ENCODE results near the gene NCF4. TPM values are rescaled to one million over a fixed set of nuclear protein-coding genes. Genes with fewer than 3 reads are reported as not detected.

NCF4 gene
- total RNA-seq, 6 experiments from 2014 or later: not detected

DNA sequence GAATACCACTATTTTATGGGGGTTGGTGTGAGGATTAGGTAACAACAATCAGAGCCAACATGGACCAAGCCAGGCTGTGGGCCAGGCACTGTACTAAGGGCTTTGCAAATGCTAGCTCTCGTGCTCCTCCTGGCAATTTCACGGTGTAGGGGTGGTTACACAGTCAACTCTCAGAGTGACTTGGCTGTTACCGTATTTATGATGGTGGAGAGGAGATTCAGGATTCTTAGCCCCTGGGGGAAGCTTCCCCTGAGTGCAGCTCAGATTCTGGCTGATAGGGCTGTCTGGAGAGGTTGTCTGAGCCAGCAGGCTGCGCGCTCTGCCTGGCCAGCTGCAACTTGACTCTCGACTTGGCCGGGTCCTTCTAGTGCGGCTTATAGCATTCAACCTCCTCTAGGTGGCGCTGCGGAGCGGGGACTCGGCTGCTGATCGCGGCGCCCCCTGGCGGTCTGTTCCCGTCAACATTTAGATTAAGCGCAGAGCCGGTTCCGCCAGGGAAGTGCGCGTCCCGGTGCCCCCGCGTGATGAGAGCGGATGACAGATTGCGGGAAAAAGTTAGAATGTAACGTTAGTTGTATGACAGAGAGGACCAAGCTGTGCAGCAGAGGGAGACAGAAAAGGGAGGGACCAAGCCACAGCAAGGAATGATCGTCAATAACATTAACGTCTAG is 4.5 kb upstream of the NCF4 start:
- Mint-ChIP-seq H3K9me3 (no peaks in the 10 kb centered on the region), H3K27ac (no peak overlapping the region), H3K36me3 (ENCODE audit: low read depth) (no peaks in the 10 kb centered on the region), H3K4me3 (peak overlapping the region; percentile 35; the same call in 1 of the 2 replicates), H3K27me3 (ENCODE audit: insufficient read depth) (peaks cover 13% of the 10 kb centered on the region), H3K4me1 (ENCODE audit: low read depth) (peaks cover 8% of the 10 kb centered on the region)
- DNase-seq: peak; percentile 74
- peak; percentile 100 for TF ChIP-seq CTCF (IDR thresholded peaks at IDR 0.05)

DNA sequence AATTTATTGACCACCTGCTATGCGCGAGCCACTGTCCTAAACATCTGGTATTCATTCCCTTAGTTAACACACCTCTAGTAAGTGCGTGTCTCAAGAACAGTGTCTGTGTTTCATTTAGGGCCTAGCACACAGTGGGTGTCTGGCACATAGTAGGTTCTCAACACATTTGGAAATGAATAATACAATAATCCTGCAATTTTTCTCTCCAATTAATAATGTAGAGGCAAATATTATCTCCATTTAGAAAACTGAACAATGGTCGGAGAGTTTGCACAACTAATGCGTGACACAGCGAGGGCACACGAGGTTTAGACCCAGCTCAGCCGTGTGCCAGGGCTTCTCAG is 4.0 kb upstream of the NCF4 start:
- DNase-seq: no peak
- TF ChIP-seq CTCF (IDR thresholded peaks at IDR 0.05): no peak
- Mint-ChIP-seq H3K4me3 (no peak overlapping the region; the same call in 1 of the 2 replicates), H3K27me3 (ENCODE audit: insufficient read depth) (peaks cover 13% of the 10 kb centered on the region), H3K4me1 (ENCODE audit: low read depth) (peaks cover 8% of the 10 kb centered on the region), H3K27ac (no peak overlapping the region), H3K9me3 (no peaks in the 10 kb centered on the region), H3K36me3 (ENCODE audit: low read depth) (no peaks in the 10 kb centered on the region)

DNA sequence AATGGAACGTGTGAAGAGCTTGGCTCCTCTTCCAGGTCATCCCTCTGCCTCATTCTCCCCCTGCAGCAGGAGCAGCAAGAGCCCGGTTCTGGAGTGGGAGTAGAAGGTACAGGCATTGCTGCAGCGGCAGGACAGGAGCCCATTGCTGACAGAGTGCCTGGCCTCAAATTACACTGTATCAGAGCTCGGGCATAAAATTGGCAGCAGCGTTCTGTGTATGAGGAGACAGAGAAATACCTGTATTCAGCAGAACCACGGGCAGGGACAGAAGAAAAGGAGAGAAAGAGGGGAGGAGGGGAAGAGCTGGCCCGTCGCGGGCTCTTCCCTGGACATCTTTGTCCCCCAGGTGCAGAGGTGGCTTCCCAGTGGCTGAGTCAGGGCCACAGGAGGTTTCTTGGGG is 2.6 kb upstream of the NCF4 start:
- Mint-ChIP-seq H3K4me3 (no peak overlapping the region), H3K27ac (no peak overlapping the region), H3K9me3 (no peaks in the 10 kb centered on the region), H3K27me3 (ENCODE audit: insufficient read depth) (peaks cover 16% of the 10 kb centered on the region), H3K36me3 (ENCODE audit: low read depth) (no peaks in the 10 kb centered on the region), H3K4me1 (ENCODE audit: low read depth) (peaks cover 8% of the 10 kb centered on the region)
- no peak for TF ChIP-seq CTCF (IDR thresholded peaks at IDR 0.05)
- DNase-seq: no peak

- TF ChIP-seq CTCF (IDR thresholded peaks at IDR 0.05): no peak
- H3K27ac Mint-ChIP-seq: no peak overlapping the region
- no peak for DNase-seq
- peaks cover 19% of the 10 kb centered on the region for H3K27me3 Mint-ChIP-seq (ENCODE audit: insufficient read depth)
- H3K36me3 Mint-ChIP-seq (ENCODE audit: low read depth): no peaks in the 10 kb centered on the region
- no peaks in the 10 kb centered on the region for H3K9me3 Mint-ChIP-seq
- no peak overlapping the region for H3K4me3 Mint-ChIP-seq
- peaks cover 8% of the 10 kb centered on the region for H3K4me1 Mint-ChIP-seq (ENCODE audit: low read depth)
Observed at GRCh38 chr22:36858966-36859365, 1.8 kb upstream of the NCF4 start.

DNA sequence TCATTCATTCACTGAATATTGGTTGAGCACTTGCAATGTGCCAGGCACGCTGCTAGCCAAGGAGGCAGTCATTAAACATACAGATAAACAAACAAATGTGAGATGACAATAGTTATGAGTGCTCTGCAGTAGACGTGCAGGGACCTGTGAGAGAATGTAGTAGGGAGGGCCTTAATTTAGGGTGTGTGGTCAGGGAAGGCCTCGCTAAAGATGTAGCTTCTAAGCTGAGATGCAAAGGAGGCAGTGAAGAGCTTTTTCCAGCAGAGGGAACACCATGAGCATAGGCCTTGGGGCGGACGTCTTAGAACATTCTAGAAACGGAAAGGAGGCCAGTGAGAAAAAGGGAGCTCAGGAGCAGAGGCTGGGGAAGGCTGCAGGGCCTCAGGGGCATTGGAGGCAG is 789 bp upstream of the NCF4 start:
- H3K4me3 Mint-ChIP-seq: no peak overlapping the region
- H3K27ac Mint-ChIP-seq: no peak overlapping the region

More for the DNA sequence above, 789 bp upstream of the NCF4 start:
- H3K4me1 Mint-ChIP-seq (ENCODE audit: low read depth): peaks cover 8% of the 10 kb centered on the region
- H3K9me3 Mint-ChIP-seq: no peaks in the 10 kb centered on the region
- peak; percentile 6 for DNase-seq
- H3K27me3 Mint-ChIP-seq (ENCODE audit: insufficient read depth): peaks cover 23% of the 10 kb centered on the region
- no peaks in the 10 kb centered on the region for H3K36me3 Mint-ChIP-seq (ENCODE audit: low read depth)
- TF ChIP-seq CTCF (IDR thresholded peaks at IDR 0.05): peak; percentile 28; the same call in 1 of the 2 replicates

All from HFFc6 (cell line).